LoVo (cell line): ENCODE results near the gene PAIP2.
"Not testable (repeated sequence)": the region's sequence is repeated elsewhere in the genome, so short reads cannot be mapped to it uniquely, and the experiment has no call there.

ENCODE experiments used
- DNase-seq: peaks from one replicate; pipeline ENCODE4 v3.0.0-alpha.2; 2016; ENCODE audit warnings: low spot score

PAIP2 gene

DNA sequence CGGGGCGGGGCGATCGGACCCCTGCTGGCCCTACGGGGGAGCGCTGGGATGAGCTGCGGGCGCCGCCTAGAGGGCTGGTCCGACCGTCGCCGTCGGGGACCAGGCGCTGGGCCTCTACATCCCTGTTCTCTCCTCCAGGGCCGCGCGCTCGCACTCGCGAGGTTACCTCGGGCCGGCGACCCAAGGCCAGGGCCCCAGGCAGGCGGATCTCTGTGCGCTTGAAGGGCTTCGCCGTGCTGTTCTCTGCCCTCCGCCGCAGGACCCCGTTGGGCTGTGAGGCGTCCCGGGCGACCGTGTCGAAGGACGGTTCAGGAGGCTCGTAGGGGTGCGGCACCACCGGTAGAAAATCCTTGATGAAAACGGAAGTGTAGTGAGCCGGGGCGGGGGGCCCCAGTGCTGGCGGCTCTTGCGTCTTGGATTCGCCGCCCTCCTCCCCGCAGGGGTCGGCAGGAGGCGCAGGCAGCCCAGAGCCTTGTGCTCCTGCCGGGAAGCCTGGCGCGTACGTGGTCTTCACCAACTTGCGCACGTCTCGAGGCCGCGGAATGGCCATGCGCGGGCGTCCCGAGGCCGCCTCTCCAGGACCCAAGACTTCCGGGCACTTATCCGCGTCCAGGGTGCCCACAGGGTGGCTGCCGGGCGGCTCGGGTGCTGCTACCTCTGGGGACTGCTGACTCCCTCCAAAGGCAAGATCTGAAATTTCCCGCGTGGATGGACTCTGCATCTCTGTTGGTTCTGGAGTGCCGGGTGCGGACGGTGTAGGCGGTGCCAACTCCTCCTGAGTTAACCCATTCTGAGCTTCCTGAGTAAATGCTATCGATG is 51.2 kb downstream of the PAIP2 start:
- peak; percentile 64 for DNase-seq

DNA sequence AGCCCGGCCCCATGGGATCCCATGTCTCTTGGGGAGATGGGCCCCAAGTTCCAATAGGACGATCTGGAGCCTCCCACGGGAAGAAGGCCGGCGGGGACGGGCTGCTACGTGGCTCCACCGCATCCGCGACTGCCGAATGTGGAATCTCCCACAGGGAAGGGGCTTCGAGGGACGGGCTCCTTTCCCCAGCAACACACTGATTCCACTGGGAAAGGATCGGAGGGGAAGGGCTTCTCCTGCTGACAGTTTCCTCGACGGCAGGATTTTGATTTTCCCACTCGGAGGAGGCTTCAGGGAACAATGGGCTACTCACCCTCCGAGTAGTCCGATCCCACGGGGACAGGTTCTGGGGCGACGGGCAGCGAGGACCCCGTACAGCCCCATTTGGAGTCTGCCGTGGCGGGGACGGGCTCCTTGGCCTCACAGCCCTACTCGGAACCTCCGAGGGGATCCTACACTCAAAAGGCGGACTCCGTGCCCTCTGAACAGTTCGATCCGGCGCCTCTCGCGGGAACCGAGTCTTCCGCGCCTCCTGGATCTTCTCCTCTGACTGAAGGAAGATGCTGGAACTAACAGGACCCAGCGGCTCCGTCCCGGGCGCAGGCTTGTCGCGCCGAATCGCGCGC is 52.0 kb downstream of the PAIP2 start:
- DNase-seq: no peak

DNA sequence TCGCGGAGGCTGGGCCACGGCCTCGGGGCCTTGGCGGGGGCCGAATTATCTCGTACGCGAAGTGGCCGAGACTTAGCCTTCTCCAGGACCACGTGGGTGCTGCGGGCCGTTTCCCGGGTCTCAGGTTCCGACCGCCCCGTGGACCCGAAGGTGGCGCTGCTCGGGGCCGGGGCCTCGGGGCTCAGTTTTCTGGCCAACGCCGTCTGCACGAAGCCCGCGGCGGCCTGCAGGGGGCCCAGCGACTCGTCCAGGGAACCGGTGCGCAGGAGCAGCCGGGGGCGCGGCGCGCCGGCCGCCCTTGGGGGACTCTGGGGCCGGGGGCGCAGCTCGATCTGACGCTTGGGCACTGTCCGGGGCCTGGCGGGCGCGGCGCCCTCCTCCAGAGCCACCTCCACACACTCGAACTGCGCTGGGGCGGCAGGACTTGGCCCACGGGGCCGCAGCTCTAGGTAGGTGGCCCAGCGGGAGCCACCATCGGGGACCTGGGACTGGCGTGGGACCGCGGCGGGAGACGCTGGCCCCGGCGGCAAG is 52.5 kb downstream of the PAIP2 start:
- no peak for DNase-seq

DNA sequence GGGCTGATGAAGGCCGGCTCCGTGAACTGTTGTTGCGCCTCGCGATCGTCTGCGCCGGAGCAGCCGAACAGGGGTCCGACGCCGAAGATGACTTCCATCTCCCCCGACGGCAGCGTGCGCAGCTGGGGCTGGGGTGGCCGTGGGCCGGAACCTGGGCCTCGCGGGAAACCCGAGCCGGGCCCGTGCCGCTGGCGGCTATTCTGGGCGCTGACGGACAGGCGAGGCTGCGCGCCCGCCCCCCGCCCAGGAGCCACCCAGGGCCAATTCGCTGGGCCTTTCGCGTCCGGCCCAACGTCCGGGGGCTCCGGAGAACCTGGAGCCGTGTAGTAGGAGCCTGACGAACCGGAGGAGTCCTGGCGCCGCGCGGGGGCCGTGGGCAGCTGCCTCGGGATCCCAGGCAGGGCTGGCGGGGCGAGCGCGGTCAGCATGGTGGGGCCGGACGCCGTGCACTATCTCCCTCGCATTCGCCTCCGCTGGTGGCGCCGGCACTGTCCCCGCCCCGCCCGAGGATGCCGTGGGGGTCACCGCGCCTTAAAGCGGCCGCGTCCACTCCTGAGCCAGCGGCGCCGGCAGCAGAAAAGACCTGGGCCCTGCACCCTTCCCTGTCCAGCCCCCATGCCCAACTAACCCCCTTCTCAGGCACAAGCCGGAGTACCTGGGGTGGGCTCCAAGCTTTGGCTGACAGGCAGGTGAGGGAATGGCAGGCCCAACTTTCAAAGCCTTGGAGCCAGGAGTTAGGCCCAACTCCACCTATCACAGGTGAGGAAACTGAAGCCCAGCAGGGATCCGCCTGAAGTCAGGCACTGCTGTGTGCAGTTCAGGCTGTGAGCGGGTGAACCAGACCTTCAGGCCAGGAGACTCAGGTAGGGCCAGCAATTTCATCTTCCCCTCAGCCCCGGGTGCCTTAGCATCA is 53.3 kb downstream of the PAIP2 start, which contains the start of gene PROB1:
TSS of gene PROB1 (minus strand) at position 451 of the 913 bp plus-strand sequence. CDS start at position 428, 23 bp downstream.
- no peak for DNase-seq

DNA sequence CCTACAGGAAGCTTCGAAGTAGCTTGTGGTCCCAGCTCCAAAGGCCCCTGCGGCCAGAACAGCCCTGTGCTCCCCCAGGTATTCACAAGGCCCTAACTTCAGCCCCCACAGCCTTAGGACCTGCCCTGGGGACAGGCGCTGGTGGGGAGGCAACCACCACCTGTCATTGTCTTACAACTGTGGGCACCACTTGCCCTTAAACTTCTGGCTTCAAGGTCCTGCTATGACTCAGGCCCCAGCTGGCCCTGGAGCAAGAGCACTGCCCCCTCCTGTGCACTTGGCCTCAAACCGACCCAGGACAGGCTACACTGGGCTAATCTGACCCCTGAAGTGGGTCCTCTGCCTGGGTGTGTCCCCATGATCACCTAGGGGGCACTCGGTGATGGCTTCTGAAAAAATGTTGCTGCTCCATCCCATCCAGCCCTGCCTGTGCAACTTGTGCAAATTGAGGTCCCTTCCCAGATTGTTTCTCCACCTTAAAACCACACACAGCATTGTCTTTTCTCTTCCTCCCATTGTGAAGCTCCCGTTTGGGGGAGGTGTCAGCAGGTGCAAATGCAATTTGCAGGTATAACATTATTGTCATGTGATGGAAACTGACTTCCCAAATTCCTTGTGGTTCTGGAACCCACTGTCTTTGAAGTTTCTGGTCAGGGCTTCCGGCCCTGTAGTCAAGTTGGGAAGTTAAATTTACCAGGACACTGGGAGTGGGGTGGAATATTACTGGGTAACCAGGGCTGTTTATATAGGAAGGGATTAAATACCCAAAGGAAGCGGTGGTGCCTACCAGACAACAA is 54.4 kb downstream of the PAIP2 start:
- DNase-seq: no peak

DNA sequence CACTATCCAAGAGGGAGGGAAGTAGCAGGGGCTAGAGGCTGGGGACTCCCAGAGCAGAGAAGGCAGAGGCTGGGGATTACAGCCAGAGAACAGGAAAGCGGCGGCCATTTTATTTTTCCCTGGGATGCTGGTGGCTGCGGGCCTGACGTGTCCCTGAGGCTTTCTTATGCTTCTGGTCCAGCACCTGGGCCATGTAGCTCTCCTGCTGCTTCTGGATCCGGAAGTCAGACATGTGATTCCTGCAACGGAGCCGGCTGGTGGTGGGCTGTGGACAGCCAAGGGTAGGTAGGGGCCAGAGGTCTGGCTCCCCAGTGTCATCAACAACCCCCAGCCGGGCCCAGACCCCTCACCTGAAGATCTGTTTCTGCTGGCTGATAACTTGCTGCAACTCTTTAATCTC is 55.0 kb downstream of the PAIP2 start:
- no peak for DNase-seq

DNA sequence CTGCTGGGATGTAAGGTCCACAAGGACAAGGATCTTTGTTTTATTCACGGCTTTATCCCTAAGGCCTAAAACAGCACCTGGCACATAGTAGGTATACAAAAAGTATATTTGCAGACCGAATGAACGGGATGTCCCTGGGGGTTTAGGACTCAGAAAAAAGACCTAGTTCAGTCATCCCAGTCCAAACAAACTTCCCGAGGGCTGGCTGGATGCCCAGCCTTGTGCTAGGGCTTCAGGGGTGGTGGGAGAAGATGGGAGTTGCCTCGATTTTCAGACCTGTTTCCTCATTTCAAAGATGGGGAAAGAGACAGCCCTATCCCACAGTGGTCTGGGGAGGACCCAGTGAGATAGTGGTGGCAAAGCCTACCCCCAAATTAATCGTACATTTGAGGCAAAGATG is 56.3 kb downstream of the PAIP2 start:
- DNase-seq: no peak

DNA sequence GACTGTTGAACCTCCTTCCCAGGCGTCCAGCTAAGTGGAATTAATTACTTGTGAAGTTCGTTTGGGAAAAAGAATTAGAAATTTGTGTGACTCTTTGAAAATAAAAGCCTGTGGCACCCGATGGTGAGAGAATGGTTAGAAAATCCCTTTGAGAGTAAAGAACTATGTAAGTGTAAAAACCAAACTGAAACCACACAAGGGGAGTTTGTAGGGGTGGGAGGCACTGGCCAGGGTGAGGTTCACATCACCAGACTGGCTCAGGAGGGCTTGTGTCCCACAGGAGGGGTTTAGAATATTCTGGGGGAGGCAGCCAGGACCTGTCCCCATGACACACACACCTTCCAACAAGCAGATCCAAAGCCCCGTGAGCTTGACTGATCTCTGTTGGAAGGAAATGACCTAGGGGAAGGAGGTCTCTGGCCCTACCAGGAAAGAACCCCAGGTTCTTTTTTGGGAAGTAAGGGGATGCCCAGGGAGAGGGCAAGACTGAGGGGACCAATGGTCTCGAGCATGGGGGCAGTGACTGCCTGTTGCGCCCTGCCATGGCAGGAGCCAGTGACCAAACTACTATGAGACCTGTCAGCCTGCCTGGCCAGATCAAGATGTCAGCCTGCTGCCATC is 58.0 kb downstream of the PAIP2 start:
- DNase-seq: no peak

DNA sequence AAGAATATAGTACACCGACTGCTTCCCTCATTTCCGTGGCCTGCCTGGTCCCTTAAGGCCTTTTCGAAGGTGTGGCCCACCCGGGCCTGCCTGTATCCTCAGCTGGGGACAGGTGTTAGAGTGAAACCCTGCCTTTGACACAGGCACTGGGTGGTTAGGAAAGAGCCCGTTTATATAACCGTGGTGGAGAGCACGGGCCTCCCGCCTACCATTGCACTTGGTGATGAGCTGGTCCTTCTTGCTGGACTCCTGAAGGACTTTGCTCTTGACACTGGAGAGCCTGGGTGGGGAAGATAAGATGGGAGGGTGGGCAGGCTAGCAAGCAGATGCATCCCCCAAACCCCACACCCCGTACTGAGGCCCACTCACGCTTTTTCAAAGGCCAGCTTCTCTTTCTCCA is 59.9 kb downstream of the PAIP2 start:
- DNase-seq: no peak

DNA sequence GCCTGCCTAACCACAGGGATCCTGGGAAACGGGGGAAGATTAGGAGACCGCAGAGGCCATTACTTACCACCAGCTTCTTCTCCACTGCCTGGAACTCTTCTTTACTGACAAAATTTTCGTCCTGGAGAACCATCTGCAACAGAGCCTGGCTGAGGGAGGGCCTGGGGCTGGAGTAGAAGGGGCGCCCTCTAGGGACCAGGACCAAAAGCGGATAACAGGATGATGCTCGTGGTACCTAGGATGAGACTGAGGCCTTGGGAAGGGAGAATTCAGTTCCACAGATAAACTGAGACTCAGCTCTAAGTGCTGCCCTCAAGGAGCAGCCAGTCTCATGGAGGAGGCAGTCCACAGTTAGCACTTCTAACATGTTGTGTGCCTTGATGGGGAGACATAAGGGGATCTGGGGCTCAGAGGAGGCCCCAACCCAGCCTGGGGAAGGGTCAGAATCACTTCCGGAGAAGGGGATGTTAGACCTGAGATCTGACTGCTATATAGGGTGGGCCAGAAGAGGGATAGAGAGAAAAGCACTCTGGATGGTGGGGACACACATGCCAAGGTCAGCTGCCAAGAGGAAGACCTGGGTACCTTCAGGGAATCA is 61.0 kb downstream of the PAIP2 start:
- no peak for DNase-seq

DNA sequence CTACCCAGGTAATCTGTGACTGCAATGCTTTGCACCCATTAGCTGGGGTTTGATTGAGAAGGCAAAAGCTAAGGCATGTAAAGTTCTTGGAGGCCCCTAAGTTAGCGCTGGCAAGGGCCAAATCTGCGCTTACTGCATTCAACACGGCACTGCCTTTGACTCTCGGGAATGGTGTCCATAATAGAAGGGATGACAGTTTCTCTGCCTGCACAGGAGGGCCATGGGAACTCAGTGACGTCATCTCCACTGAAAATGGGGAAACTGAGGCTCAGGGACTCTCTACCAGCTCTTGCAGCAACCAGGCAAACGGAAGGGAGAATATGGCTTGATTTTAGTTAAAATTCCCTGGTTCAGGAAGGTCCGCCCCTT is 61.7 kb downstream of the PAIP2 start:
- no peak for DNase-seq

DNA sequence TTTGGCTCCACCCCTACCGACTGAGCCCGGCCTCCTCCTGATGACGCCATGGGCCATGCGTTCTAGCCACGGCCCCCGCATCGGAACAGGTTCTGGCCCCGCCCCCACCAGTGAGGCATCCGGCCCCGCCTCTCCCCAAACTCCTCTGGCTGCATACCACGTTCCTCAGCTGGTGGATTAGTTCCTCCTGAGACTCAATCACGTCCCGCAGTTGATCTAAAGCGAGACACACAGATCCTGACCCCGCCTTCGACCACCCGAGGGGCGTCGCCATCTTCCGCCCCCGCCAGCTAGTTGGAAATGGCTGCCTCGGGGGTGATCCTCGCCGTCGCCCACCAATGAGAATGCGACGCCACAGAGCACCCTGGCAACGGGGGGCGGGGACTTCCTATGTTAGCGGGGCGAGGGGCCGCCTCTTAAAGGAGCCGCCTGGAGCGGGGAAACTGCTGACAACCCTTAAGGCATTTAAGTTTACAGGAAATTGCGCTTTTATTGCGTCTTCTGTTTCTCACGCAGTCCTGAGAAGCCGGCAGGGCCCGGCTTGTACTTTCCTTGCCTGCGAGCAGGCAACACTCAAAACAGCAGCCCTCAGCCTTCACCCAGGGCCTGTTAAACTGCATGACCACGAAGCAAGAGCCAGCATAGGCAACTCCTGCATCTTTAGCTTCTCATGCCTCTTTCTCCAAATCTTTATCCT is 62.3 kb downstream of the PAIP2 start, which contains the start of gene SPATA24:
TSS of gene SPATA24 (minus strand) at position 303 of the 697 bp plus-strand sequence. CDS start at position 274, 29 bp downstream.
- peak; percentile 98 for DNase-seq

DNA sequence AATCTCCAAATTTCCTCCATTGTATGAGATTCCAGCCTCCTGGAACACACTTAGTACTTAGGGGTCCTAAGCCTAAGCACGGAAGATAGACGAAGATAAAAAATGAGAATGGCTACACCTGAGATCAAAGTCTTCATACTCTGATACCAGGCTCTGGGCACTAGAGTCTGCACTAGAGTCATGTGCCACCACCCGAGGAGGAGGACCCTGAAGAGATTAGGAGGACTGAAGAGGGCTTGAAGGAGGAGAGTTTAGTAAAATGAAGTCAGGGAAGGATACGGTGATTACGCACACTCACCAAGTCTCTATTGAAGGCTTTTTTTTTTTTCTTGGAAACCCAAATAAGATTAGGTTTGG is 62.8 kb downstream of the PAIP2 start:
- DNase-seq: no peak

DNA sequence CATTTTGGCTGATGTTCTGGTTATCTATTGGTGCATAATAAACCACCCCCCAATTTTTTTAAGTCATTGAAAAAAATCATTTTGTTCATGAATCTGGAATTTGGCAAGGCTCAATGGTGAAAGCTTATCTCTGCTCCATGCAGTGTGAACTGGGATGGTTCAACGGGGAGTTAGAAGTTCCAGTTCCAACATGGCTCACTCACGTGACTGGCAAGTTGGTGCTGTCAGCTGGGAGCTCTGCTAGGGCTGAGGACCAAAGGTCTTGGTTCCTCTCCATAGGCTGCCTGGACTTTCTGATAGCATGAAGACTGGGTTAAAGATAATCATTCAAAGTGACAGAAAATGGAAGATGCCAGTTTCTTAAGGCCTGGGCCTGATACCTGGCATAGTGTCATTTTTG is 65.3 kb downstream of the PAIP2 start:
- no peak for DNase-seq

DNA sequence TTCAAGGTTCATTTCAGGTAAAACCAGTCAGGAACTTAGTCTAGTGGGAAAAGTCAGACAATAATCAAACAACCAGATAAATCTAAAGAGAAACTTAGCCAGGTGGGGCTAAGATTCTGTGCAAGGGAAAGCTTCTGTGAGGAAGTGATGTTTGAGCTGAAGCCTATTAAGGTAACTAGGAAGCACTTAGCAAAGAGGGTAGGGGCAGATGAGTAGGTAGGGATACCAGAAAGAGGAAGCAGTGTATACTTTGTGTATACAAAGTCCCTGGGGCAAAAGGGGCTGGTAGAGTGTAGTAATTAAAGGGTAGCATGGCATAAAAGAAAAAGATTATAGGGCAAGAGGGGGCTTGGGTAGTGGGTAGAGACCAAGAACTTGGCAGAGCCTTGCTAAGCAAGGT is 65.9 kb downstream of the PAIP2 start:
- DNase-seq: no peak

DNA sequence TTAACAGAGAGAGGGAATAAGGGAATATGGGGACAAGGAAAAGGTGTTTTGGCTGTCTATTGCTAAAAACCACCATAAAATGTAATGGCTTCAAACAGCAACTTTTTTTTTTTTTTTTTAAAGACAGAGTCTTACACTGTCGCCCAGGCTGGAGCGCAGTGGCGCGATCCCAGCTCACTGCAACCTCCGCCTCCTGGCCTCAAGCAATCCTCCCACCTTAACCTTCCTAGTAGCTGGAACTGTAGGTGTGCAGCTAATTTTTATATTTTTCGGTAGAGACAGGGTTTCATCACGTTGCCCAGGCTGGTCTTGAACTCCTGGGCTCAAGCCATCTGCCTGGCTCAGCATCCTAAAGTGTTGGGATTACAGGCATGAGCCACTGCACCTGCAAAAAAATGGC is 66.5 kb downstream of the PAIP2 start:
- no peak for DNase-seq

DNA sequence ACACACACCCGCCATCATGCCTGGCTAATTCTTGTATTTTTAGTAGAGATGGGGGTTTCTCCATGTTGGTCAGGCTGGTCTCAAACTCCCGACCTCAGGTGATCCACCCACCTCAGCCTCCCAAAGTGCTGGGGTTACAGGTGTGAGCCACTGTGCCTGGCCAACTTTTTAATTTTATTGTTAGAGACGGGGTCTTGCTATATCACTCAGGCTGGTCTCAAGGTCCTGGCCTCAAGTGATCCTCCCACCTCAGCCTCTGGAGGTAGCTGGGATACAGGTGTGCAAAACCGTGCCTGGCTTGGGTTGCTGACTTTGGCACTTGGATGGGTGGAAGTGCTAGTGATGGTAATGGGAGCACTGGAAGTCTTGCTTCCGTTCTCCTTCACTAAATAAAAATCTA is 67.5 kb downstream of the PAIP2 start:
- DNase-seq: not testable (repeated sequence)

DNA sequence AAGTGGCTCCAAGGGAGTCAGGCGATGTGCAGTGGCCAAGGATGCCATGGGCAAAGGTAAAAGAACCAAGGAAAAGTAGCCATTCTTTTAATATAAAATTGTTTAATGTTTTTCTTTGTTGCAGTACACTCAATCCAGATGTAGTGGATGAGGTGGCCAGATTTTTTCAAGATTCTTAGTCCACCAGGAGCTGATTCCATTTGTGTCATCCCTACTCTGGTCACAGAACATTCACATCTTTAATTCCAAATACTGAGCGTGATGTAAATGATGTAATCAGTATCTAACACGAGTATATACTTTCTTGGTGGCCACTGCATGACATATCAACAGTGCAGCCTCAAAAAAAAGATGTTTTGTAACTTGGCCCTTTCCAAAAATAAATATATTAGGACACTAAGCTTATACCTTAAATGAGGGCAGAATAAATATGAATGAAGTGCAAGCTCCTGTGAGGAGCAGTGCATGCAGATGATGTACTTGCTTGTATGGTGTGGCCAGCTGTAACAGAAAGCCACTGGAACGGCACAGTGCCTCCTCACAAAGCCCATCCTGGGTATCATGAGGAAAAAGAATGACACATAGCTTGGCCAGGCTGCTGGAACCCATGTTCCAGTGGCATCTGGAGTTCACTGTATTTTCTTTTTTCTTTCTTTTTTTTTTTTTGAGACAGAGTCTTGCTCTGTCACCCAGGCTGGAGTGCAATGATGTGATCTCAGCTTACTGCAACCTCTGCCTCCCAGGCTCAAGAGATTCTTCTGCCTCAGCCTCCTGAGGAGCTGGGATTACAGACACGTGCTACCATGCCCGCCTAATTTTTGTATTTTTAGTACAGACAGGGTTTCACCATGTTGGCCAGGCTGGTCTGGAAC is 68.7 kb downstream of the PAIP2 start:
- no peak for DNase-seq
